Measurements from ENCODE around the gene ZNF775.
"Not testable (repeated sequence)": the region's sequence is repeated elsewhere in the genome, so short reads cannot be mapped to it uniquely, and the experiment has no call there.

The ZNF775 gene

DNA sequence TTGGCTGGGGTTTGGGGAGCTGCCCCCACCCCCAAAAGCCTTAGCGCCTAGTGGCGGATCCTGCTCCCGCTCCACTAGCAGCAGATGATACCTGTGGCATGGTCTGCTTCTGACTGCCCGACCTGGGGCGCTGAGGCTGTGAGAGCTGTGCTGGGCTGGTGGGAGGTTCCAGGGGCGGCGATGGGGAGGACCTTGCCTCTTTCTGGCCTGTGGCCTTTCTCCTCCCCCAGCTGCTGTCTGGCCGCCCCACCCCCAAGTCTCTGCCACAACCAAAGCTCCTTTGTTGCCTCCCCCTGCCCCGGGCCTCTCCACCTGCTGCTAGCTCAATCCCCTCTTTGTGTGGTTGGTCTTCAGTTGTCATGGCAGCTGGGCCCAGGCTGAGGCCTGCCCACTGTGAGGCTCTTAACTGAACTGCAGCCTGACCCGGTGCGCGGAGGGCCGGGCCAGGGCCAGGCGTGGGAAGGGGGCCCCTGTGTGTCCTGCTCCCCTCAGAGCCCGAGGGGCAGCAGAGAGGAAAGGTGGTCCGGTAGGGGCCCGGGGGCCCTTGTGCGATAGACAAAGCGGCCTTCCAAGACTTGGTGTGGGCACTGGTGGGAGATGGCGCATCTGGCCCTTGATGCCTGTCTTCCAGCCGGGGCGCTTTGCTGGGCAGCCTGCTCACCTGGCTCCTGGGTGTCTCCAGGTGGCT, 4.7 kb downstream of the ZNF775 start:
- no peak for DNase-seq

GRCh38 chr7:150384406-150385301, 5.5 kb downstream of the ZNF775 start:
- no peak for DNase-seq

GRCh38 chr7:150385302-150385723, 6.2 kb downstream of the ZNF775 start:
- no peak for DNase-seq

DNA sequence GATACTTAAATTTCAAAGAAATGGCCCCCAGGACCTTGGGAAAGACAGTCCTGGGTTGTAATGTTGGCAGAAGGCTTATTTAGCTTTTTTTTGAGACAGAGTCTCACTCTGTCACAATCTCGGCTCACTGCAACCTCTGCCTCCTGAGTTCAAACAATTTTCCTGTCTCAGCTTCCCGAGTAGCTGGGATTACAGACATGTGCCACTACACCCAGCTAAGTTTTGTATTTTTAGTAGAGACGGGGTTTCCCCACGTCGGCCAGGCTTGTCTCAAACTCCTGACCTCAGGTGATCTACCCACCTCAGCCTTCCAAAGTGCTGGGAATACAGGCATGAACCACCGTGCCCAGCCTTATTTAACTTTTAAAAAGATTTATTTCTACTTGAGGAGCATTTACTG, 6.8 kb downstream of the ZNF775 start:
- DNase-seq, result not testable (repeated sequence)

GRCh38 chr7:150388306-150388705, 9.2 kb downstream of the ZNF775 start:
- no peak for DNase-seq

GRCh38 chr7:150388709-150389531, 9.8 kb downstream of the ZNF775 start:
- no peak for DNase-seq

DNA sequence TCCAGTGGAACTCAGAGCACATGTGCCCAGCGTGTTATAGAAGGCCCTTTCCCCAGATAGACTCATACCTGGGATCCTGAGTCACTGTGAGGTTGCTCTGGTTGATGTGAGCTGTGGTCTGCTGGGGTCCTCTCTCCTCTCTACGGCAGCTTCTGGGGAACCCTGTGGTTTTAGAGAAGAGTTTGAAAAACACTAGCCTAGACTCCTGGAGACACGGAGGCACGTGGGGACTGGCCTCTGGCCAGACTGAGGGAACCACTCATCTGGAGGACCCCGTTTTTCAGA, 10.3 kb downstream of the ZNF775 start:
- no peak for DNase-seq

GRCh38 chr7:150390205-150390604, 11.1 kb downstream of the ZNF775 start:
- DNase-seq, result no peak

- DNase-seq, result no peak
These were observed 14.2 kb downstream of the ZNF775 start for GRCh38 chr7:150393325-150393724.

- DNase-seq, result no peak
These were observed 17.3 kb downstream of the ZNF775 start for GRCh38 chr7:150396426-150396825.

- DNase-seq, result no peak
These were observed 17.7 kb downstream of the ZNF775 start for GRCh38 chr7:150396851-150397260.

- DNase-seq, result no peak
These were observed 18.4 kb downstream of the ZNF775 start for GRCh38 chr7:150397346-150398107.

DNA sequence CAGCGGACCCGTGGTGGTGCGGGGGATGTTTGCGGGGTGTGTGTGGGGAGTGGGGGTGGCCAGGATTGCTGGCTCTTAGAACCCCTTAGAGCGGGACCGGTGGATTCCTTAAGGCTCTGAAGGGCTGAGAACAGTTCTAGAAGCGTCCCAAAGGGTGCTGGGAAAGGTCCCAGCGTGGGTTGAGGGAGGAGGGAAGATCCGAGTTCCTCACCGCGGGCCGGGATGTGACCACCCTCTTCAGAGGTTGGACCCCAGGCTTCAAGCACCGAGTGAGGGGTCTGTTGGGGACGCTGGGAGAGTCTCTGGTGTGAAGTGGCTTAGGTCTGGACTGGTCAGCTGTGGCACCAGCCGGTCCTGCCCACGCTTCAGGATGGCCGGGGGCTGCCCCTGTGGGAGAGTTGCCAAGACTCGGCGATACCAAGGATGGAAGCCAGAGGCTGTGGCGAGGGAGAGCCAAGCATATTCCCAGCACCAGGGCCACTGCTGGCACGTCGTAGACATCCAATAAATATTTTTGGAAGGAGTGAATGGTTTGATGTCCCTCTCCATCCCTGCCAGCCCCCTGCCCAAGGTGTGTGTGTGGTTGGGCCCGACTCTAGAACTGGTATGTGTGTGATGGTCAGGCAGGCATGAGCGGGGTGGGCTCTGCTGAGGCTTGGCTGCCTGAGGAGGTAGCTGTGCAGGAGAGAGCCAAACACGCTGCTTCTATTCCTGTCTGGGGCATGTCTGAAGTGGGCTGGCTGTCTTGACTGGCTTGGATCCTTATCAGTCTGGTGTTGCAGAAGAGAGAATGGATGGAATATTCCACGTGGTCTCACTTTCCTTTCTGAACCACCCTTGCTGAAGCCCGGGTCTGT, 19.2 kb downstream of the ZNF775 start:
- DNase-seq, result no peak

DNA sequence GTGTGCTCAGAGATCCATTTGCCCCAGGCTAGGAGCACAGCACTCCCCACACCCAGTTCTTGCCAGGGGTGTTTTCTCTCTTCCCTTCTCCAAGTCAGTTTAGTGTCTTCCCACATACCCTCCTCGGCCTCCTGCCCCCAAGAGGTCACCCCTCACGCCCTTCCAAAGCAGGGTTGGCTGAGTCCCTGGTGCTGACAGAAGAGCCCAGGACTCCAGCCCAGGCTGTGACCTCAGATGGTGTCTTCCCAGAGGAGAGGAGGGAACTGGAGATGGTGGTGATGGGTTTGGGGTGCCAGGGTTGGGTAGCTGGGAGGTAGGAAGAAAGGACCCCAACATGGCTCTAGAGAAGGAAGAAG, 19.8 kb downstream of the ZNF775 start:
- DNase-seq, result no peak

GRCh38 chr7:150399421-150400007, 20.4 kb downstream of the ZNF775 start:
- no peak for DNase-seq

GRCh38 chr7:150400008-150400787, 21.1 kb downstream of the ZNF775 start:
- no peak for DNase-seq

- DNase-seq, result no peak
These were observed 21.8 kb downstream of the ZNF775 start for GRCh38 chr7:150400788-150401423.

GRCh38 chr7:150401424-150401790, 22.3 kb downstream of the ZNF775 start:
- no peak for DNase-seq

DNA sequence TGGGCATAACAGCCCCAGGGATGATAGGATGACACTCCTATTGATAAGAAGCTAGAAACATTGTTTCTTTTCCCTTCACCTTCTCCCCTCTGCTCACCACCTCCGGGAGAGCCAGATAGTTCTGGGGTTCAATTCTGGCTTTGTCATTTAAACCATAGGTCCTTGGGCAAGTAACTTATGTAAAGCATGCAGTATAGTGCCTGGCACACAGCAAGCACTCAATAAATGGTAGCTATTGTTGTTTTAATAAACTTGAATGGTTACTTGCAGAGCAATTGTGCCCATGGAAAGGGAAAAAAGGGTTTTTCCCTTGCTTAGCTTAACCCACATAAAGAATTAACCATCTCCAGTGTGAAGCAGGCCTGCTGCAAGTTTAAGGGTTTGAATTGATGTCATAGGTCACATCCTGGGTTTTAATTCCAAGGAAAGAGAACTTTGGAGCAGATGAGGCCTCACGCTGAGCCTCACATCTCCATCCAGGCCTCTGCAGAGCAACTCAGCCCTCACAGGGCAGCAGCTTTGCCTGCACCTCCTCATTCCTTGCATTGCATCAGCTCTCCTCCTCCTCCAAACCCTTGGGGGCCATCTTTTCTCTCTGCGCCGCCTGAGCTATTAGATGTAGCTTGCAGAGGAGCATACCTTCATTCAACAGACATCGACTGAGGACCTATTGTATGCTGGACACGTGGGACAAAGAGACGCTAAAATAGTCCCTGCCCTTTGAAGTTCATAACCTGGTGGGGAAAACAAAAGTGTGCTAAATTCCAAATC, 22.9 kb downstream of the ZNF775 start:
- no peak for DNase-seq
